Measurements from ENCODE around the gene PDE3A. TPM values are rescaled to one million over a fixed set of nuclear protein-coding genes. Genes with fewer than 3 reads are reported as not detected.
A peak's percentile ranks its signal among the peaks of the same experiment; 100 is the strongest.
"Not testable (repeated sequence)": the region's sequence is repeated elsewhere in the genome, so short reads cannot be mapped to it uniquely, and the experiment has no call there.

The PDE3A gene
- total and polyA plus RNA-seq, 4 donors: 1.5 to 15.8 (median 3.4) TPM

DNA sequence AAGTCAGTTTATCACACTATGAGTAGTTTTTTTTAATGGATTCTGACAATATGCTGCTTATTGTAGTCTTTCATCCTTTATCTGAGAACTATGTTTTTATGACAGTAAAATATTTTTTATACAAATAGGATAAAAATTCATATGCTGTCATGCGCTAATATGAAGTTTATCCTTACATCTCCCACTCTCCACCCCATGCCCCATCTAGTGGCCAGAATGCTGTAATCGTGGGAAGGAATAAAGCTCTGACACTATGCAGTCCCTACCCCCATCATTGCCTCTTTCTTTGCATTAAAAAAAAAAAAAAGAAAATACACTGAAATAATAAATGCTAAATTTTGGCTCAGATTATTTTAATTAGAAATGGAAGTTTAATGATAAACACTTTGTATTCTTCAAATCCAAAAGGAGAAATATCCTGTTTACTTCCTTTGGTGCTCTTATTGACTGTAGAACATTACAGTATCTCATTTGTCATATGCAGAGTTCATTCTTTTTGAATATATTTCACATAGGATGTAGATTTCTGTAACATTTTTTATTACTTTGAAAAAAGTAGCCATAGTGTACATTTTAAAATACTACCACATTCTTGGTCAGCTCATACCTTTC, 180.9 kb downstream of the PDE3A start:
- Histone ChIP-seq H3K9ac (ENCODE audit: insufficient read depth in 1 of 2, low read length in 2 of 2) (no peak overlapping the region), H3K4me3 (no peak overlapping the region), H3K27ac (ENCODE audit: low read depth in 1 of 2, low read length in 1 of 2) (no peak overlapping the region), H3K4me1 (ENCODE audit: control insufficient read depth in 5 of 5, insufficient read depth in 5 of 5, low read length in 5 of 5) (peaks cover 0 to 8% (median 4%) of the 10 kb centered on the region in 5 donors), H3K27me3 (ENCODE audit: control insufficient read depth in 3 of 3, insufficient read depth in 3 of 3, low read length in 2 of 3) (no peaks in the 10 kb centered on the region), H3K36me3 (ENCODE audit: control insufficient read depth in 4 of 4, insufficient read depth in 4 of 4, low read length in 4 of 4) (no peaks in the 10 kb centered on the region), H3K9me3 (ENCODE audit: control insufficient read depth in 4 of 4, insufficient read depth in 3 of 4, low read length in 3 of 4) (peaks cover 0 to 4% (median 0%) of the 10 kb centered on the region in 4 donors)
- TF ChIP-seq, protein P1, sequence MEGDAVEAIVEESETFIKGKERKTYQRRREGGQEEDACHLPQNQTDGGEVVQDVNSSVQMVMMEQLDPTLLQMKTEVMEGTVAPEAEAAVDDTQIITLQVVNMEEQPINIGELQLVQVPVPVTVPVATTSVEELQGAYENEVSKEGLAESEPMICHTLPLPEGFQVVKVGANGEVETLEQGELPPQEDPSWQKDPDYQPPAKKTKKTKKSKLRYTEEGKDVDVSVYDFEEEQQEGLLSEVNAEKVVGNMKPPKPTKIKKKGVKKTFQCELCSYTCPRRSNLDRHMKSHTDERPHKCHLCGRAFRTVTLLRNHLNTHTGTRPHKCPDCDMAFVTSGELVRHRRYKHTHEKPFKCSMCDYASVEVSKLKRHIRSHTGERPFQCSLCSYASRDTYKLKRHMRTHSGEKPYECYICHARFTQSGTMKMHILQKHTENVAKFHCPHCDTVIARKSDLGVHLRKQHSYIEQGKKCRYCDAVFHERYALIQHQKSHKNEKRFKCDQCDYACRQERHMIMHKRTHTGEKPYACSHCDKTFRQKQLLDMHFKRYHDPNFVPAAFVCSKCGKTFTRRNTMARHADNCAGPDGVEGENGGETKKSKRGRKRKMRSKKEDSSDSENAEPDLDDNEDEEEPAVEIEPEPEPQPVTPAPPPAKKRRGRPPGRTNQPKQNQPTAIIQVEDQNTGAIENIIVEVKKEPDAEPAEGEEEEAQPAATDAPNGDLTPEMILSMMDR (IDR thresholded peaks at IDR 0.05; ENCODE audit: control extremely low read depth, extremely low read depth): peak; percentile 8
- WGBS, 2 donors: 35 to 38% methylated on average over 2 of the region's 2 CpGs
- DNase-seq: peak; percentile 59 to 76 (median 76)
- ATAC-seq (ENCODE audit: insufficient read depth, low FRiP score): no peak

- not testable (repeated sequence) for H3K9me3 ChIP-seq (ENCODE audit: control insufficient read depth in 4 of 4, insufficient read depth in 3 of 4, low read length in 3 of 4); H3K27ac ChIP-seq (ENCODE audit: low read depth in 1 of 2, low read length in 1 of 2); H3K36me3 ChIP-seq (ENCODE audit: control insufficient read depth in 4 of 4, insufficient read depth in 4 of 4, low read length in 4 of 4); H3K4me3 ChIP-seq; H3K9ac ChIP-seq (ENCODE audit: insufficient read depth in 1 of 2, low read length in 2 of 2); ATAC-seq (ENCODE audit: insufficient read depth, low FRiP score); H3K27me3 ChIP-seq (ENCODE audit: control insufficient read depth in 3 of 3, insufficient read depth in 3 of 3, low read length in 2 of 3); H3K4me1 ChIP-seq (ENCODE audit: control insufficient read depth in 5 of 5, insufficient read depth in 5 of 5, low read length in 5 of 5); DNase-seq
- 96 to 97% methylated on average over 45 to 48 of the region's 48 CpGs for WGBS, 2 donors
Measured at GRCh38 chr12:20551742-20552442, 183.6 kb downstream of the PDE3A start.

GRCh38 chr12:20552586-20552985, 184.2 kb downstream of the PDE3A start:
- DNase-seq: not testable (repeated sequence)

DNA sequence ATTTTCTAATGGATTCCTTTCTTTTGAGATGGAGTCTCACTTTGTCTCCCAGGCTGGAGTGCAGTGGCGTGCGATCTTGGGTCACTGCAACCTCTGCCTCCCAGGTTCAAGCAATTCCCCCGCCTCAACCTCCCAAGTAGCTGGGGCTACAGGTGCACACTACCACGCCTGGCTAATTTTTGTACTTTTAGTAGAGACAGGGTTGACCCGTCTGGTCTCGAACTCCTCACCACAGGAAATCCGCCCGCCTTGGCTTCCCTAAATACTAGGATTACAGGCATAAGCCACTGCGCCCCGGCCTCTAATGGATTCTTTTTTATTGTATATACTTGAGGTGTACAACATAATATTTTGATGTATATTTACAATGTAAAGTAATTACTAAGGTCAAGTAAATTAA, 186.7 kb downstream of the PDE3A start:
- H3K27ac ChIP-seq (ENCODE audit: low read depth in 1 of 2, low read length in 1 of 2): no peak overlapping the region

More at GRCh38 chr12:20552586-20552985, 184.2 kb downstream of the PDE3A start:
- not testable (repeated sequence) for H3K27me3 ChIP-seq (ENCODE audit: control insufficient read depth in 3 of 3, insufficient read depth in 3 of 3, low read length in 2 of 3); H3K4me1 ChIP-seq (ENCODE audit: control insufficient read depth in 5 of 5, insufficient read depth in 5 of 5, low read length in 5 of 5); H3K4me3 ChIP-seq; H3K9ac ChIP-seq (ENCODE audit: insufficient read depth in 1 of 2, low read length in 2 of 2); H3K9me3 ChIP-seq (ENCODE audit: control insufficient read depth in 4 of 4, insufficient read depth in 3 of 4, low read length in 3 of 4); ATAC-seq (ENCODE audit: insufficient read depth, low FRiP score); H3K36me3 ChIP-seq (ENCODE audit: control insufficient read depth in 4 of 4, insufficient read depth in 4 of 4, low read length in 4 of 4); H3K27ac ChIP-seq (ENCODE audit: low read depth in 1 of 2, low read length in 1 of 2)
- 96 to 98% methylated on average over 19 to 22 of the region's 23 CpGs for WGBS, 2 donors

More for the DNA sequence above, 186.7 kb downstream of the PDE3A start:
- H3K4me3 ChIP-seq: no peak overlapping the region
- H3K36me3 ChIP-seq (ENCODE audit: control insufficient read depth in 4 of 4, insufficient read depth in 4 of 4, low read length in 4 of 4): peaks cover 0 to 2% (median 0%) of the 10 kb centered on the region in 4 donors
- TF ChIP-seq, protein P1 (IDR thresholded peaks at IDR 0.05; ENCODE audit: control extremely low read depth, extremely low read depth): no peak
- WGBS, 2 donors: 95 to 97% methylated on average over 10 of the region's 10 CpGs
- no peak overlapping the region for H3K9ac ChIP-seq (ENCODE audit: insufficient read depth in 1 of 2, low read length in 2 of 2)
- H3K4me1 ChIP-seq (ENCODE audit: control insufficient read depth in 5 of 5, insufficient read depth in 5 of 5, low read length in 5 of 5): peaks cover 0 to 2% (median 0%) of the 10 kb centered on the region in 5 donors
- peaks cover 0 to 4% (median 0%) of the 10 kb centered on the region in 4 donors for H3K9me3 ChIP-seq (ENCODE audit: control insufficient read depth in 4 of 4, insufficient read depth in 3 of 4, low read length in 3 of 4)
- no peak for ATAC-seq (ENCODE audit: insufficient read depth, low FRiP score)
- no peaks in the 10 kb centered on the region for H3K27me3 ChIP-seq (ENCODE audit: control insufficient read depth in 3 of 3, insufficient read depth in 3 of 3, low read length in 2 of 3)
- no peak for DNase-seq

Data from lung (tissue), 12 donors.